ENCODE data around the gene NANOS3.

Gene NANOS3

DNA sequence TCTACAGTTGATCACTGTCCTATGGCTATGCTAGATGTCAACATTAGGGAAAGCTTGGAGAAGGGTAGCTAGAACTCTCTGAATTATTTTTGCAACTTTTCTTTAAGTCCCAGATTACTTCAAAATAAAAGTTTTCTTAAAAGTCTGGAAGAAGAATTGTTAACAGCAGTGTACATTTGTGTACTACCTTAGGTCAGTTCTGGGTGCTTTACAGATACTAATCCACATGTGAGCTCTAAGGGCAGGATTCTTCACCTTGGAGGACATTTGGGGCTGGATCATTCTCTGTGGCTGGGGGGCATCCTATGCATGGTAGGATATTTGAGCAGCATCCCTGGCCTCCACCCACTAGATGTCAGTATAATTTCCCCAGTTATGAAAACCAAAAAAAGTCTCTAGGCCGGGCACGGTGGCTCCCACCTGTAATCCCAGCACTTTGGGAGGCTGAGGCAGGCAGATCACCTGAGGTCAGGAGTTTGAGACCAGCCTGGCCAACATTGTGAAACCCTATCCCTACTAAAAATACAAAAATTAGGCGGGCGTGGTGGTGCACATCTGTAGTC, 26.1 kb downstream of the NANOS3 start:
- DNase-seq (ENCODE audit: low read depth) = peak; percentile 58
- no peak overlapping the region for H3K4me3 ChIP-seq (ENCODE audit: low read depth, low read length)
- peak; percentile 41 for TF ChIP-seq CTCF (IDR thresholded peaks at IDR 0.05; ENCODE audit: insufficient read depth, low read depth, low read length, missing control alignments)

GRCh38 chr19:13905634-13906520, 28.9 kb downstream of the NANOS3 start, which contains the start of the genes BRME1 and CC2D1A:
Gene BRME1 (minus strand): TSS chr19:13906117. CDS start chr19:13904892, 1,225 bp downstream.
Gene CC2D1A (plus strand): TSS chr19:13906201. CDS start chr19:13906442, 241 bp downstream.
- peak within 1 kb of the TSS; percentile 67 for H3K4me3 ChIP-seq (ENCODE audit: low read depth, low read length)
- DNase-seq (ENCODE audit: low read depth) = peak; percentile 96
- no peak for TF ChIP-seq CTCF (IDR thresholded peaks at IDR 0.05; ENCODE audit: insufficient read depth, low read depth, low read length, missing control alignments)

DNA sequence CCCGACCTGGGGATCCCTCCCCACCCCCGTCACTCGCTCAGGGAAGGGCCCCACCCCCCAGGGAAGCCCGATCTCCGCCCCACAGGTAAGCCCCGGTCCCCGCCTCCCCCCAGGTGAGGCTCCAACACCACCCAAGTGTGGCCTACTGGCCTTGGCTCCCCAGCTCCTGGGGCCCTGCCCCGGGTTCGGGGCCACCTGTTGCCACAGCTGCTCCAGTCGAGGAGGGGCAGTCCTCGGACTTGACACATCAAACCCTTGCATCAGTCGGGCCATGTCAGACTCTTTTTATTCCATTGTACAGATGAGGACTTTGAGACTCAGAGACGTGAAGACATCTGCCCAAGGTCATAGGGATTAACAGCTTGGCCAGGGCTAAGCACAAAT, 29.6 kb downstream of the NANOS3 start:
- peak overlapping the region; percentile 67 for H3K4me3 ChIP-seq (ENCODE audit: low read depth, low read length)
- DNase-seq (ENCODE audit: low read depth) = peak; percentile 14
- no peak for TF ChIP-seq CTCF (IDR thresholded peaks at IDR 0.05; ENCODE audit: insufficient read depth, low read depth, low read length, missing control alignments)

DNA sequence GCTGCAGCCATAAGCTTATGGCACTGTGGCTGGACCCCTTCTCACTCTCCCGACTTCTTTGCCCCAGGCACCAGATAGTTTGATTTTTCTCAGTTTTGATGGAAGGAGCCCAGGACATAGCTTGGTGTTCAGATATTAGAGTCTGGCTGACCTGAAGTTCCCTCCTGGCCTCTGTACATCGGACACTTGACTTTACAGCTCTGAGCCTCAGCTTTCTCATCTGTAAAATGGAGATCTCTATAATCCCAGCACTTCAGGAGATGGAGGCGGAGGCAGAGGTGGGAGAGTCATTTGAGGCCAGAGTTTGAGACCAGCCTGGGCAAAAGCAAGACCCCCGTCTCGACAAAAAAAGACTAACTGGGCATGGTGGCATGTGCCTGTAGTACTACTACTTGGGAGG, 30.0 kb downstream of the NANOS3 start:
- no peak for TF ChIP-seq CTCF (IDR thresholded peaks at IDR 0.05; ENCODE audit: insufficient read depth, low read depth, low read length, missing control alignments)
- no peak for DNase-seq (ENCODE audit: low read depth)
- peak overlapping the region; percentile 67 for H3K4me3 ChIP-seq (ENCODE audit: low read depth, low read length)

DNA sequence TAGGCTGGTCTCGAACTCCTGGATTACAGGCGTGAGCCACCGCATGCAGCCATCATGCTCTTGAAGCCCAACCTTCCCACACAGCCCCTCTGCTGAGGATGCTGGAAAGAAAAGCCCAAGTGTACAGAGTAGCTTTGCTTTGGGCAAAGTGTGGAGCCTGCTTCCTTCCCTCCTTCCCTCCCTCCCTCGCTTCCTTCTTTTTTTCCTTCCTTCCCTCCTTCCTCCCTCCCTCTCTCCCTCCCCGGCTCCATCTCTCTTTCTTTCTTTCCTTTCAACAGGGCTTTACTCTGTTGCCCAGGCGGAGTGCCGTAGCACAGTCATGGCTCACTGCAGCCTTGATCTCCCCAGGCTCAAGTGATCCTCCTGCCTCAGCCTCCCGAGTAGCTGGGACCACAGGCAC, 31.7 kb downstream of the NANOS3 start:
- no peak for TF ChIP-seq CTCF (IDR thresholded peaks at IDR 0.05; ENCODE audit: insufficient read depth, low read depth, low read length, missing control alignments)
- no peak overlapping the region for H3K4me3 ChIP-seq (ENCODE audit: low read depth, low read length)
- DNase-seq (ENCODE audit: low read depth) = no peak

DNA sequence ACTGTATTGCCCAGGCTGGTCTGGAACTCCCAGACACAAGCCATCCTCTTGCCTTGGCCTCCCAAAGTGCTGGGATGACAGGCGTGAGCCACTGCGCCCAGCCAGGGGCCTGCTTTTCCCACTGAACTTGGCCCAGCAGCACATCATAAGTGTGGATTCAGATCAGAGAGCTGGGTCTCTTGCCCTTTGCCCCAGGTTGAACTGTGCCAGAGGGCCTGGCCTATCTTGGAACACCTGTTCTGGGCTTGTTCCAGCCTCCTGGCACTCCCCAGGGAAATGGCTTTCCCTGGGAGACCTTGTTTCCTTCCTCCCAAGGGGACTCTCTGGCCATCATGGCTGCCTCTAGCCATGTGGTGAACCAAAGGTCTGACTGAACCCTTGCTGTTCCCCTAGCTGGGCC, 32.5 kb downstream of the NANOS3 start:
- no peak for TF ChIP-seq CTCF (IDR thresholded peaks at IDR 0.05; ENCODE audit: insufficient read depth, low read depth, low read length, missing control alignments)
- no peak overlapping the region for H3K4me3 ChIP-seq (ENCODE audit: low read depth, low read length)
- DNase-seq (ENCODE audit: low read depth) = no peak
